Measurements from ENCODE around the gene DLL4.

DLL4 gene

DNA sequence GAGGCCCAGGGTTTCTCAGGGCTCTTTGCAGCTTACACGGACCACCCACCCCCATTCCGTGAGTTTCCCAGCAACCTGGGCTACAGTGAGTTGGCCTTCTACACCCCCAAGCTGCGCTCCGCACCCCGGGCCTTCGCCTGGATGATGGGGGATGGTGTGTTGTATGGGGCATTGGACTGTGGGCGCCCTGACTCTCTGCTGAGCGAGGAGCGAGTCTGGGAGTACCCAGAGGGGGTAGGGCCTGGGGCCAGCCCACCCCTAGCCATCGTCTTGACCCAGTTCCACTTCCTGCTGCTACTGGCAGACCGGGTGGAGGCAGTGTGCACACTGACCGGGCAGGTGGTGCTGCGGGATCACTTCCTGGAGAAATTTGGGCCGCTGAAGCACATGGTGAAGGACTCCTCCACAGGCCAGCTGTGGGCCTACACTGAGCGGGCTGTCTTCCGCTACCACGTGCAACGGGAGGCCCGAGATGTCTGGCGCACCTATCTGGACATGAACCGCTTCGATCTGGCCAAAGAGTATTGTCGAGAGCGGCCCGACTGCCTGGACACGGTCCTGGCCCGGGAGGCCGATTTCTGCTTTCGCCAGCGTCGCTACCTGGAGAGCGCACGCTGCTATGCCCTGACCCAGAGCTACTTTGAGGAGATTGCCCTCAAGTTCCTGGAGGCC is 29.5 kb upstream of the DLL4 start:
- POLR2A ChIA-PET, result no interaction called here
- DNase-seq, result no peak
- peaks cover 3 to 65% (median 52%) of the 10 kb centered on the region in 4 experiments for H3K36me3 ChIP-seq (ENCODE audit: control insufficient read depth in 4 of 4, insufficient read depth in 4 of 4, low read length in 3 of 4)
- H3K9me3 ChIP-seq (ENCODE audit: control extremely low read depth in 1 of 5, control insufficient read depth in 4 of 5, insufficient read depth in 2 of 5, low read depth in 1 of 5, low read length in 4 of 5), result no peaks in the 10 kb centered on the region
- H3K4me1 ChIP-seq (ENCODE audit: control extremely low read depth in 1 of 4, control insufficient read depth in 4 of 4, insufficient read depth in 4 of 4, low read length in 3 of 4), result peaks cover 11 to 33% (median 32%) of the 10 kb centered on the region in 4 experiments
- no peak overlapping the region for H3K4me3 ChIP-seq (ENCODE audit: control insufficient read depth in 1 of 7, extremely low read depth in 1 of 7, insufficient read depth in 4 of 7, low read depth in 2 of 7, low read length in 6 of 7)
- WGBS (ENCODE audit: insufficient coverage), result 95% methylated on average over 25 of the region's 33 CpGs
- no peak overlapping the region for H3K27ac ChIP-seq (ENCODE audit: insufficient read depth in 1 of 2, low read depth in 1 of 2, low read length in 2 of 2, poor library complexity in 1 of 2, severe bottlenecking in 2 of 2)
- no peaks in the 10 kb centered on the region for H3K27me3 ChIP-seq (replicated peaks in 2 of 5; ENCODE audit: control insufficient read depth in 4 of 5, insufficient read depth in 5 of 5, low read length in 4 of 5)
- CTCF ChIA-PET, result interaction anchor here (0.5 to 20.1 kb wide), 6 partner anchors 8 to 122 kb away, joined by 3 to 491 read pairs (median 6); no protein-coding TSS in a partner anchor

- POLR2A ChIA-PET, result no interaction called here
- WGBS (ENCODE audit: insufficient coverage), result 98% methylated on average over 36 of the region's 36 CpGs
These were observed 28.7 kb upstream of the DLL4 start for GRCh38 chr15:40900256-40901052.

DNA sequence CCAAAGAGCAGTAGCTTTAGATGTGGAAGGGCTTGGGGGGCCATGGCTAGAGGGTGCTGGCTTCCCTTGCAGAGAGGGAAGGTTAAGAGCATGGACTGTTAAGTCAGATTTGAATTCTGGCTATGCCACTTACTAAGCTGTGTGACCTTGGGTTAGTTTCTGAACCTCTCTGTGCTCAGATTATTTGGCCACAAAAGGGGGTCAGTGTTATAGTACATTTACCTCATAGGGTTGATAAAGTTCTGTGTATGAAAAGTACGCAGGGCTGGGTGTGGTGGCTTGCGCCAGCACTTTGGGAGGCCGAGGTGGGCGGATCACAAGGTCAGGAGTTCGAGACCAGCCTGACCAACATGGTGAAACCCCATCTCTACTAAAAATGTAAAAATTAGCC is 28.1 kb upstream of the DLL4 start:
- Histone ChIP-seq H3K4me1 (ENCODE audit: control extremely low read depth in 1 of 4, control insufficient read depth in 4 of 4, insufficient read depth in 4 of 4, low read length in 3 of 4) (peaks cover 4 to 30% (median 25%) of the 10 kb centered on the region in 4 experiments), H3K4me3 (ENCODE audit: control insufficient read depth in 1 of 7, extremely low read depth in 1 of 7, insufficient read depth in 4 of 7, low read depth in 2 of 7, low read length in 6 of 7) (no peak overlapping the region), H3K27ac (ENCODE audit: insufficient read depth in 1 of 2, low read depth in 1 of 2, low read length in 2 of 2, poor library complexity in 1 of 2, severe bottlenecking in 2 of 2) (no peak overlapping the region), H3K27me3 (replicated peaks in 2 of 5; ENCODE audit: control insufficient read depth in 4 of 5, insufficient read depth in 5 of 5, low read length in 4 of 5) (no peaks in the 10 kb centered on the region), H3K36me3 (ENCODE audit: control insufficient read depth in 4 of 4, insufficient read depth in 4 of 4, low read length in 3 of 4) (peaks cover 3 to 70% (median 52%) of the 10 kb centered on the region in 4 experiments), H3K9me3 (ENCODE audit: control extremely low read depth in 1 of 5, control insufficient read depth in 4 of 5, insufficient read depth in 2 of 5, low read depth in 1 of 5, low read length in 4 of 5) (no peaks in the 10 kb centered on the region)
- DNase-seq, result no peak
- CTCF ChIA-PET, result interaction anchor here (1.0 to 20.1 kb wide), 6 partner anchors 9 to 330 kb away, joined by 3 to 491 read pairs (median 6); partner anchors contain the start of gene CHP1
- POLR2A ChIA-PET, result no interaction called here
- WGBS (ENCODE audit: insufficient coverage), result 54% methylated on average over 3 of the region's 5 CpGs

More at GRCh38 chr15:40900256-40901052, 28.7 kb upstream of the DLL4 start:
- H3K27ac ChIP-seq (ENCODE audit: insufficient read depth in 1 of 2, low read depth in 1 of 2, low read length in 2 of 2, poor library complexity in 1 of 2, severe bottlenecking in 2 of 2), result no peak overlapping the region
- peaks cover 7 to 30% (median 25%) of the 10 kb centered on the region in 4 experiments for H3K4me1 ChIP-seq (ENCODE audit: control extremely low read depth in 1 of 4, control insufficient read depth in 4 of 4, insufficient read depth in 4 of 4, low read length in 3 of 4)
- no peak overlapping the region for H3K4me3 ChIP-seq (ENCODE audit: control insufficient read depth in 1 of 7, extremely low read depth in 1 of 7, insufficient read depth in 4 of 7, low read depth in 2 of 7, low read length in 6 of 7)
- H3K27me3 ChIP-seq (replicated peaks in 2 of 5; ENCODE audit: control insufficient read depth in 4 of 5, insufficient read depth in 5 of 5, low read length in 4 of 5), result no peaks in the 10 kb centered on the region
- CTCF ChIA-PET, result interaction anchor here (0.5 to 20.1 kb wide), 8 partner anchors 8 to 331 kb away, joined by 3 to 491 read pairs (median 4); partner anchors contain the start of gene CHP1
- no peak for DNase-seq
- no peaks in the 10 kb centered on the region for H3K9me3 ChIP-seq (ENCODE audit: control extremely low read depth in 1 of 5, control insufficient read depth in 4 of 5, insufficient read depth in 2 of 5, low read depth in 1 of 5, low read length in 4 of 5)
- peaks cover 3 to 69% (median 54%) of the 10 kb centered on the region in 4 experiments for H3K36me3 ChIP-seq (ENCODE audit: control insufficient read depth in 4 of 4, insufficient read depth in 4 of 4, low read length in 3 of 4)

DNA sequence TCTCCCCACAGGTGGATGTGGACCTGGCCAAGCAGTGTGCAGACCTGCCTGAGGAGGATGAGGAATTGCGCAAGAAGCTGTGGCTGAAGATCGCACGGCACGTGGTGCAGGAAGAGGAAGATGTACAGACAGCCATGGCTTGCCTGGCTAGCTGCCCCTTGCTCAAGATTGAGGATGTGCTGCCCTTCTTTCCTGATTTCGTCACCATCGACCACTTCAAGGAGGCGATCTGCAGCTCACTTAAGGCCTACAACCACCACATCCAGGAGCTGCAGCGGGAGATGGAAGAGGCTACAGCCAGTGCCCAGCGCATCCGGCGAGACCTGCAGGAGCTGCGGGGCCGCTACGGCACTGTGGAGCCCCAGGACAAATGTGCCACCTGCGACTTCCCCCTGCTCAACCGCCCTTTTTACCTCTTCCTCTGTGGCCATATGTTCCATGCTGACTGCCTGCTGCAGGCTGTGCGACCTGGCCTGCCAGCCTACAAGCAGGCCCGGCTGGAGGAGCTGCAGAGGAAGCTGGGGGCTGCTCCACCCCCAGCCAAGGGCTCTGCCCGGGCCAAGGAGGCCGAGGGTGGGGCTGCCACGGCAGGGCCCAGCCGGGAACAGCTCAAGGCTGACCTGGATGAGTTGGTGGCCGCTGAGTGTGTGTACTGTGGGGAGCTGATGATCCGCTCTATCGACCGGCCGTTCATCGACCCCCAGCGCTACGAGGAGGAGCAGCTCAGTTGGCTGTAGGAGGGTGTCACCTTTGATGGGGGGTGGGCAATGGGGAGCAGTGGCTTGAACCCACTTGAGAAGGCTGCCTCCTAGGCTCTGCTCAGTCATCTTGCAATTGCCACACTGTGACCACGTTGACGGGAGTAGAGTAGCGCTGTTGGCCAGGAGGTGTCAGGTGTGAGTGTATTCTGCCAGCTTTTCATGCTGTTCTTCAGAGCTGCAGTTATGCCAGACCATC is 26.3 kb upstream of the DLL4 start:
- WGBS (ENCODE audit: insufficient coverage), result 54% methylated on average over 22 of the region's 33 CpGs
- POLR2A ChIA-PET, result no interaction called here

DNA sequence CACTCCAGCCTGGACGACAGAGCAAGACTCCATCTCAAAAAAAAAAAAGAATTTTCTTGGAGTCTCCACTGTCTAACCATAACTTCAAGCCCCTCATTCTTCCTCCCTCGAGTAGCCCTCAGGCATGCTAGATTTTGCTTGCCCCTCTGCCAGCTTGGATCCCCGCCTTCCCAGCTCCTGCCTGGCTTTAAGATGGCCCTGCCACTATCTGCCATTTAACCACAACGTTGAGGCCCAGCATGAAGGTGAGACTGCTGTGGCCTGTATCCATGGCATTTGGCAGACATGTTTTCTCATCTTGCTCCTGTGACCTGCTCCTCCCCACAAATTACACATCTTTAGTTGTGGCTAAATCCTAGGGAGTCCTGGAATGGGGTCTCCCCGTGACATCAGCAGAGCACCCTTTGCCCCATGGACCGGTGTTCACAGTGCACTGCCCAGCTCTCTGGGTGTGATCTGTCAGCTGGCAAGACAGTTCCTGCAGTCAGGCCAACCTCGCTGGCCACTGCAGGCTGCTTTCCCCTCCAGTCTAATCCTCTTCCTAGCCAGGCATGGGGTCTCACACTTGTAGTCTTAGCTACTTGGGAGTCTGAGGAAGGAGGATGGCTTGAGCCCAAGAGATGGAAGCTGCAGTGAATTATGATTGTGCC is 24.5 kb upstream of the DLL4 start:
- H3K36me3 ChIP-seq (ENCODE audit: control insufficient read depth in 4 of 4, insufficient read depth in 4 of 4, low read length in 3 of 4), result peaks cover 0 to 45% (median 32%) of the 10 kb centered on the region in 4 experiments
- peaks cover 6 to 51% (median 43%) of the 10 kb centered on the region in 4 experiments for H3K4me1 ChIP-seq (ENCODE audit: control extremely low read depth in 1 of 4, control insufficient read depth in 4 of 4, insufficient read depth in 4 of 4, low read length in 3 of 4)
- H3K4me3 ChIP-seq (ENCODE audit: control insufficient read depth in 1 of 7, extremely low read depth in 1 of 7, insufficient read depth in 4 of 7, low read depth in 2 of 7, low read length in 6 of 7), result no peak overlapping the region
- CTCF ChIA-PET, result interaction anchor here (0.5 to 20.1 kb wide), 24 partner anchors 10 to 449 kb away, joined by 3 to 491 read pairs (median 4); partner anchors contain the start of genes CHAC1, DLL4 and VPS18
- H3K27me3 ChIP-seq (replicated peaks in 2 of 5; ENCODE audit: control insufficient read depth in 4 of 5, insufficient read depth in 5 of 5, low read length in 4 of 5), result no peaks in the 10 kb centered on the region
- DNase-seq, result no peak
- H3K27ac ChIP-seq (ENCODE audit: insufficient read depth in 1 of 2, low read depth in 1 of 2, low read length in 2 of 2, poor library complexity in 1 of 2, severe bottlenecking in 2 of 2), result no peak overlapping the region
- H3K9me3 ChIP-seq (ENCODE audit: control extremely low read depth in 1 of 5, control insufficient read depth in 4 of 5, insufficient read depth in 2 of 5, low read depth in 1 of 5, low read length in 4 of 5), result no peaks in the 10 kb centered on the region
- POLR2A ChIA-PET, result interaction anchor here (0.6 to 0.9 kb wide), 3 partner anchors 24 to 114 kb away, joined by 3 to 4 read pairs (median 4); no protein-coding TSS in a partner anchor
- 97% methylated on average over 6 of the region's 7 CpGs for WGBS (ENCODE audit: insufficient coverage)

More for the DNA sequence above, 26.3 kb upstream of the DLL4 start:
- H3K4me3 ChIP-seq (ENCODE audit: control insufficient read depth in 1 of 7, extremely low read depth in 1 of 7, insufficient read depth in 4 of 7, low read depth in 2 of 7, low read length in 6 of 7), result peak overlapping the region in 3 of 7 experiments; percentile 1 to 33 (median 3)
- no peaks in the 10 kb centered on the region for H3K27me3 ChIP-seq (replicated peaks in 2 of 5; ENCODE audit: control insufficient read depth in 4 of 5, insufficient read depth in 5 of 5, low read length in 4 of 5)
- DNase-seq, result peak in 2 of 3 donors; percentile 79 to 83
- H3K4me1 ChIP-seq (ENCODE audit: control extremely low read depth in 1 of 4, control insufficient read depth in 4 of 4, insufficient read depth in 4 of 4, low read length in 3 of 4), result peaks cover 6 to 47% (median 41%) of the 10 kb centered on the region in 4 experiments
- CTCF ChIA-PET, result interaction anchor here (0.7 to 20.1 kb wide), 20 partner anchors 8 to 285 kb away, joined by 3 to 491 read pairs (median 5); partner anchors contain the start of genes CHAC1, DLL4 and VPS18
- H3K36me3 ChIP-seq (ENCODE audit: control insufficient read depth in 4 of 4, insufficient read depth in 4 of 4, low read length in 3 of 4), result peaks cover 0 to 60% (median 46%) of the 10 kb centered on the region in 4 experiments
- H3K27ac ChIP-seq (ENCODE audit: insufficient read depth in 1 of 2, low read depth in 1 of 2, low read length in 2 of 2, poor library complexity in 1 of 2, severe bottlenecking in 2 of 2), result no peak overlapping the region
- no peaks in the 10 kb centered on the region for H3K9me3 ChIP-seq (ENCODE audit: control extremely low read depth in 1 of 5, control insufficient read depth in 4 of 5, insufficient read depth in 2 of 5, low read depth in 1 of 5, low read length in 4 of 5)

All from common myeloid progenitor, CD34-positive (primary cell).